WI38 (cell line): ENCODE measurements around the gene SLC1A2.

Experiments used
- H3K4me3 ChIP-seq: 2 replicates; pipeline ENCODE4 v1.5.1; 2011; ENCODE audit warnings: low read depth, mild to moderate bottlenecking, control low read depth, low read length
- TF ChIP-seq, protein P1 (sequence below): IDR thresholded peaks from 2 replicates; pipeline ENCODE4 v1.5.1; 2012; ENCODE audit warnings: low read depth, mild to moderate bottlenecking, control low read depth, low read length

SLC1A2 gene

DNA sequence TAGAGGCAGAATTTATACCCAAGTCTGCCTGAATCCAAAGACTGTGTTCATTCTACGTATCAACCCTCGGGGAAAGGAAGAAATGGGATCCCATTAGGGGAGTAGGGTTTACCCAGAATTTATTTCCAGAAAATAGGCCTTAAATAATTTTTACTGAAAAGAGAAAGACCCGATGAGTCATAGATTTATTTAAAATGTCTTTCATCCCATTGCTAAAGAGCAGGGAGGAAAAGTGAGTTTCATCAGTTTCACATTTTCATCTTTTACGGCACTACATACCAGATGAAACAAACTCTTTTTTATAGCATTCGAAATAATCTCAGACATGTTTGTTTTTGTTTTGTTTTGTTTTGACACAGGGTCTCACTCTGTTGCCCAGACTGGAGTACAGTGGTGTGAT, 31.3 kb downstream of the SLC1A2 start:
- no peak overlapping the region for H3K4me3 ChIP-seq
- TF ChIP-seq, protein P1, sequence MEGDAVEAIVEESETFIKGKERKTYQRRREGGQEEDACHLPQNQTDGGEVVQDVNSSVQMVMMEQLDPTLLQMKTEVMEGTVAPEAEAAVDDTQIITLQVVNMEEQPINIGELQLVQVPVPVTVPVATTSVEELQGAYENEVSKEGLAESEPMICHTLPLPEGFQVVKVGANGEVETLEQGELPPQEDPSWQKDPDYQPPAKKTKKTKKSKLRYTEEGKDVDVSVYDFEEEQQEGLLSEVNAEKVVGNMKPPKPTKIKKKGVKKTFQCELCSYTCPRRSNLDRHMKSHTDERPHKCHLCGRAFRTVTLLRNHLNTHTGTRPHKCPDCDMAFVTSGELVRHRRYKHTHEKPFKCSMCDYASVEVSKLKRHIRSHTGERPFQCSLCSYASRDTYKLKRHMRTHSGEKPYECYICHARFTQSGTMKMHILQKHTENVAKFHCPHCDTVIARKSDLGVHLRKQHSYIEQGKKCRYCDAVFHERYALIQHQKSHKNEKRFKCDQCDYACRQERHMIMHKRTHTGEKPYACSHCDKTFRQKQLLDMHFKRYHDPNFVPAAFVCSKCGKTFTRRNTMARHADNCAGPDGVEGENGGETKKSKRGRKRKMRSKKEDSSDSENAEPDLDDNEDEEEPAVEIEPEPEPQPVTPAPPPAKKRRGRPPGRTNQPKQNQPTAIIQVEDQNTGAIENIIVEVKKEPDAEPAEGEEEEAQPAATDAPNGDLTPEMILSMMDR: no peak

DNA sequence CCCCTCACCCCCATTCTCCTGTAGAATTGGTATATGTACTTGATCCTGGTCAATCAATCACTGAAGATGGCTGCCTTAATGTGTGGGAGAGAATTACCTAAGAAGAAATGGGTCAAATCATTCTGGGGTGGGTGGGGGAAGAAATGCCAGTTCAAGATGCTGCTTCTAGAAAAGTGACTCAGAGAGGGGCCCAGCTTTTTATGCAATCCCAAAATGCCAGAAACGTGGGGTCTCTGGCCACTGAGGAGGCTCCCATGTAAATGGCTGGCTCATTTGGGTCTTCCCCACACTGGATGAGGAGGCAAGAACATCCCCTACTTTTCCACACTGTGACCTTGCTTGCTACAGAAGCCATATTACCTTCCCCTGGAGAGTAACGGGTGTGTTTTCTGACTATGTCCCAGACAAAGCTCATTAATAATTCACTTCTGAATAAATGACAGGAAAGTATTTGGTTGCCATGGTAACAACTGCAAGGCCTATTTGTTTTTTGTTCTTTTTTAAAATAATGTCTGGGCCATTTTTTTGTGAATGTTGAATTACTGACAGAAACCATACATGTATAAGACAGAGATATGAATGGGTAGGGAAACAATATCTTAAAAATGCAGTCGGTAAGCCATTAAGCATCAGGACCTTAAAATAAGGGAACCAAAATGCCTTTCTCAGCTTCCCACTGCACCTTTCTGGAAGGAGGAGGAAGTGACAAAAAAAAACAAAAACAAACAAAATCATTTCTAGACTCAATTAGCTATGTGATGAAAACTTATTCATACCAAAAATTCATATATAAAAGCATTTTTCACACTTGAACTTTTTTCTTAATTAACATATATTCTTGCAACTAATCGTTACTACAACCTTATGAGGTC, 32.0 kb downstream of the SLC1A2 start:
- H3K4me3 ChIP-seq: no peak overlapping the region
- TF ChIP-seq, protein P1: no peak

DNA sequence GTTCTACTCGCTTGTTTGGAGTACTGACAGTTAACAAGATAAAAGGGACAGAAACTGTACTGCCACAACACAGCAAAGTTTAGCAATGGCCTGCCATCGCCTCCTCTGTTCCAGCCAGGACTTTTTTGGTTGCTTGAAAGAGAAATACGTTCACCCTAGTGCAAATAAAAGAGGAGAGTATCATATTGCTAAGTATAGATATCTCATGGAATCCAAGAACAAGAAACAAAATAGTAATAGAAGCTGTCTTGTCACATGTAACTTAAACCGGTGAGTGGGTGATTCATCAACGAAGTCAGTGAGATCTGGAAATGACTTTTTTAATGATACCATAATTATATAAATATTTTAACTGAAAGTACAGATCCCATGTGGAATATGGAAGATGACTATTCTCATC, 35.4 kb downstream of the SLC1A2 start:
- H3K4me3 ChIP-seq: no peak overlapping the region
- TF ChIP-seq, protein P1: no peak

DNA sequence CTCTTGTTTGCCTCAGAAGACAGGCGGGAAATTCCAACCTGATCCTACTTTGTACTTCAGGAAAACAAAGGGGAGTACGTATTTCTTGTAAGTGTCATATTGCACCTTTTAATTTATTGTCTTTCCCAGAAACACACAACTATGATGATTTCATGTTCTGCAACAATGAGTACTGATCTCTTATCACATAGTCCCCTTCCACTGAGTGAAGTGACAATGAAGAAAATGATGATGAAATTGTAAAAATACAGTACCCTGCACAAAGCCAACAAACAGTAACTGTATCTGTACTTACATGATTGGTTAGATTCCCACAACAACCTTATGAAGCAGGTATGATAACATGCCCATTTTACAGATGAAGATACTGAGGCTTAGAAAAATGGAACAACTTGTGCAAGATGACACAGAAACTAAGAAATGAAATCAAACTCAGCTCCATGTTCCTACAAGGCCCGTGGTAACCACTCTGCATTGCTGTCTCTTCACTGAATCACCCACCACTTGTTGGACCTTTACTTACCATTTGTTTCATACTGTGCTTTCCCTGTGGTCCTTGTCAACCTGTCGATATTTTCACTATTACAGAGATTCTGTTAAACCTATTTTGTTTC, 37.5 kb downstream of the SLC1A2 start:
- H3K4me3 ChIP-seq: no peak overlapping the region
- TF ChIP-seq, protein P1: no peak

DNA sequence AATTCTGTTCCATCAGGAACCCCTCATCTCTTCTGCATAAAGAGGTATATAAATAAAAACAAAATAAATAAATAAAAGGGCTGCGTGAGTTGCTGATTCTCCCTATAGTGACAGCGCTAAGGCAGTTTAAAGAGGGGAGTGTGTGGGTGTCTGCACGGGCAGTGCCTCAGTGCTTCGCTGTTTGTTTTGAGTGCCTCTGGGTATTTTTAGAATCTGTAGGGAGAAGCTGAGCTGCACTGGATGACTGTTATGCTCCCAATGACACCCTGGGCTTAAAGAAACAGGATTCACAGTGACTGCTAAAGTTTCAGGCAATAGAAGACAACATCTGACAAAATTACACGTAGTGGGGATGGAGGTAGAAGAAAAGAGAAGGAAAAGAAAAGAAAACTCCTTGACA, 38.8 kb downstream of the SLC1A2 start:
- no peak overlapping the region for H3K4me3 ChIP-seq
- TF ChIP-seq, protein P1: no peak

DNA sequence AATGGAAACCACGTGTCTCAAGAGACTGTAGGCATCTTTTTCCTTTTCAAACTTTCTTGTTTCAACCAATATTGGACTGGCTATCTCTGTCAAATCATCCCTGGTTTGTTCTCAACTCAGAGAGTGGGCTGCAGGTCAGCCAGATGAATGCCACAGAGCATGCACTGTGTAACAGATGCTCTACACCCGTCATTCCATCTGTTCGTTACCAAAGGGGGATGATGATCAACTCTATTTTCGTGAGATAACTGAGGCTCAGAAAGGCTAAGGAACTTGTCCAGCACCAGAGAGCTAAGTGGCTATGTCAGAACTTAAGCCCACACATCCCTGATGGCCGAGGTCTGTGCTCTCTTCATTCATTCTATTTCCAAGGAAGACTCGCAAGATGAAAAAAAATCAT, 42.1 kb downstream of the SLC1A2 start:
- TF ChIP-seq, protein P1: no peak
- no peak overlapping the region for H3K4me3 ChIP-seq

DNA sequence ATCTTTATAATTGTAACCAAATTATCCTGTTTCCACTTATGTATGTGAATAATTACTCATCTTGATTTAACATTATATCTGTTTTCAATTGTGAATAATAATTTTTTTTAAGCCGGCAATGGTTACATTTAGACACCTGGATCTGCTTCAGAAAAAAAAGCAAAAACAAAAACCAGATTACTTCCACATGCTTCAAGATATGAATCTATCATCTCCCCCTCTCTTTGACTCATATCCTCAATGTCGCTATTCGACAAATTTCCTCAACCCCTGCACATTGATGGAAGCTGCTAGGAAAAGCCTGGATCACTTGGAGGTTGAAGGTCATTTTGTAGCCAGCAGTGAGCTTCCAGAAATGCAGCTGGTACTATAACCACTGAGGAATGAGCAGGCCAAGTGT, 42.7 kb downstream of the SLC1A2 start:
- TF ChIP-seq, protein P1: no peak
- H3K4me3 ChIP-seq: no peak overlapping the region
